Mesendoderm (in vitro differentiated cells): Measurements from ENCODE around the gene SYT7.

Source experiments
- DNase-seq: peaks from one replicate; pipeline ENCODE4 v3.0.0; 2013
- H2AK5ac ChIP-seq: 2 replicates; pipeline ENCODE4 v1.6.1; 2013; ENCODE audit warnings: low read length, inconsistent platforms
- H2BK120ac ChIP-seq: 2 replicates; pipeline ENCODE4 v1.6.1; 2013; ENCODE audit warnings: low read depth, mild to moderate bottlenecking, low read length, moderate library complexity, mixed read lengths
- H2BK15ac ChIP-seq: replicated peaks from 2 replicates; pipeline ENCODE4 v1.6.1; 2013; ENCODE audit warnings: low read depth, mild to moderate bottlenecking, moderate library complexity
- H2BK5ac ChIP-seq: 2 replicates; pipeline ENCODE4 v1.6.1; 2013; ENCODE audit warnings: low read length, inconsistent platforms
- H3K18ac ChIP-seq: 2 replicates; pipeline ENCODE4 v1.6.1; 2013; ENCODE audit warnings: mild to moderate bottlenecking, low read length, mixed read lengths
- H3K23ac ChIP-seq: one replicate; pipeline ENCODE4 v1.6.1; 2013; ENCODE audit warnings: low read length
- H3K27ac ChIP-seq: 2 replicates; pipeline ENCODE4 v1.5.1; 2013; ENCODE audit warnings: low read depth, mild to moderate bottlenecking, inconsistent platforms, low read length, moderate library complexity
- H3K27me3 ChIP-seq: 2 replicates; pipeline ENCODE4 v1.6.1; 2013; ENCODE audit warnings: low read length, control low read depth, mild to moderate bottlenecking, inconsistent platforms; ENCODE audit not compliant: insufficient read depth, poor library complexity
- H3K36me3 ChIP-seq: 2 replicates; pipeline ENCODE4 v1.6.1; 2013; ENCODE audit warnings: low read length, inconsistent platforms; ENCODE audit not compliant: control insufficient read depth, insufficient read depth
- H3K4ac ChIP-seq: one replicate; pipeline ENCODE4 v1.6.1; 2013; ENCODE audit warnings: low read depth, mild to moderate bottlenecking, low read length, moderate library complexity
- H3K4me1 ChIP-seq: 2 replicates; pipeline ENCODE4 v1.6.1; 2013; ENCODE audit warnings: low read depth, low read length, inconsistent platforms; ENCODE audit not compliant: control insufficient read depth
- H3K4me2 ChIP-seq: 2 replicates; pipeline ENCODE4 v1.6.1; 2013; ENCODE audit warnings: low read length
- H3K4me3 ChIP-seq: 2 replicates; pipeline ENCODE4 v1.5.1; 2013; ENCODE audit warnings: mild to moderate bottlenecking, low read length
- H3K56ac ChIP-seq: one replicate; pipeline ENCODE4 v1.6.1; 2013; ENCODE audit warnings: low read length
- H3K79me1 ChIP-seq: 2 replicates; pipeline ENCODE4 v1.6.1; 2013; ENCODE audit warnings: low read length, inconsistent platforms
- H3K79me2 ChIP-seq: 2 replicates; pipeline ENCODE4 v1.6.1; 2013; ENCODE audit warnings: mild to moderate bottlenecking, low read length; ENCODE audit not compliant: control insufficient read depth, insufficient read depth
- H3K9ac ChIP-seq: 2 replicates; pipeline ENCODE4 v1.6.1; 2013; ENCODE audit warnings: low read length, inconsistent platforms
- H4K5ac ChIP-seq: one replicate; pipeline ENCODE4 v1.6.1; 2013; ENCODE audit warnings: low read length
- H4K8ac ChIP-seq: one replicate; pipeline ENCODE4 v1.6.1; 2013; ENCODE audit warnings: low read depth, mild to moderate bottlenecking, control low read depth, low read length, moderate library complexity
- WGBS: extraction: QIAGEN DNeasy Blood & Tissue Kit; methylation state at CpG from one replicate; pipeline ENCODE4 v1.1.7; 2013; ENCODE audit warnings: low lambda C conversion rate, missing lambda C conversion rate; ENCODE audit not compliant: insufficient coverage; ENCODE audit errors: extremely low coverage; 5-methylcytosine and 5-hydroxymethylcytosine counted together

SYT7 gene

DNA sequence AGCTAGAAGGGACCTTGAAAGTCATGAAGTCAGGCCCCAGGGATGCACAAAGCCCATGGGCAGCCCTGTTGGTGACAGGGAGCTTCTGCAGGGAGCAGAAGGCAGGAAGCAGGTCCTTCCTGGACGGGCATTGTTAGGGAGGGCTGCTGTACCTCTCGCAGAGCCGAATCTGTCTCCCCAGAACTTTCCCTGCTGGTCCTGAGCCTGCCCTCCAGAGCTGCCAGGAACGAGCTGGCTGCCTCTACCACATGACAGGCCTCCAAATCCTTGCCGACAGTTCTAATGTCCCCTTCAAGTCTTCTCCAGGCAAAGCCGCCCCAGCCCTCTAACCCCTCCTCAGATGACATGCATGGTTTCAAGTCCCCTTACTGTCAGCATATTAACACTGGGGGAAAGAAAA is 20.1 kb downstream of the SYT7 start:
- no peak overlapping the region for H3K23ac ChIP-seq
- no peak overlapping the region for H3K18ac ChIP-seq
- no peaks in the 10 kb centered on the region for H3K79me1 ChIP-seq
- H3K4me2 ChIP-seq = no peak overlapping the region
- H2AK5ac ChIP-seq = no peak overlapping the region
- H2BK120ac ChIP-seq = no peak overlapping the region
- H2BK5ac ChIP-seq = no peak overlapping the region
- H4K5ac ChIP-seq = no peak overlapping the region
- no peak overlapping the region for H2BK15ac ChIP-seq
- H3K4me1 ChIP-seq = no peaks in the 10 kb centered on the region
- H3K4me3 ChIP-seq = no peak overlapping the region
- no CpG with 5 or more reads among the region's 6 CpGs for WGBS
- no peak overlapping the region for H4K8ac ChIP-seq
- DNase-seq = no peak
- H3K79me2 ChIP-seq = no peaks in the 10 kb centered on the region
- H3K4ac ChIP-seq = no peak overlapping the region
- no peak overlapping the region for H3K56ac ChIP-seq
- no peak overlapping the region for H3K27ac ChIP-seq
- no peak overlapping the region for H3K9ac ChIP-seq
- no peaks in the 10 kb centered on the region for H3K36me3 ChIP-seq
- no peaks in the 10 kb centered on the region for H3K27me3 ChIP-seq

DNA sequence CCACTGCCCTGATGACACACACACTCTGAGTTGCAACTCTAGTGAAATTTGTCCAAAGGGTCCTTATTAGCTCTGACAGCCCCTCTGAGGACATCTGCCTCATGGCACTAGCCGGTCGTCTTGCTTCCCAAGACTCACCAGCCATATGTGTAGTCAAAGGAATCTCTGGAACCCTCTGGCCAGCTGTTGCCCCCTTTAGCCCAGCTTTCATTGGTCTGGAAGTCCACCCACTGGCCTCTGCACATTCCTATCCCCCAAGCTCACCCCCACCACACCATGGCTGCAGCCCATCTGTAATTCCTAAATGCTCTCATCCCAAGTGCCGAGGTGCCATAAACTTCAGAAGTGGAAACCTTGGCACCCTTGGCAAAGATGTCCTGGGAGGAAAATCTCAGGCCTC is 24.3 kb downstream of the SYT7 start:
- Histone ChIP-seq H3K36me3 (no peaks in the 10 kb centered on the region), H3K4me1 (no peaks in the 10 kb centered on the region), H3K23ac (no peak overlapping the region), H3K4ac (no peak overlapping the region), H4K8ac (no peak overlapping the region), H3K18ac (no peak overlapping the region), H2BK120ac (no peak overlapping the region), H3K9ac (no peak overlapping the region), H3K4me3 (no peak overlapping the region), H2AK5ac (no peak overlapping the region), H3K27me3 (no peaks in the 10 kb centered on the region), H4K5ac (no peak overlapping the region), H3K27ac (no peak overlapping the region), H3K79me1 (no peaks in the 10 kb centered on the region), H3K4me2 (no peak overlapping the region), H3K79me2 (no peaks in the 10 kb centered on the region), H2BK5ac (no peak overlapping the region), H2BK15ac (no peak overlapping the region), H3K56ac (no peak overlapping the region)
- no CpG with 5 or more reads among the region's 3 CpGs for WGBS
- no peak for DNase-seq

DNA sequence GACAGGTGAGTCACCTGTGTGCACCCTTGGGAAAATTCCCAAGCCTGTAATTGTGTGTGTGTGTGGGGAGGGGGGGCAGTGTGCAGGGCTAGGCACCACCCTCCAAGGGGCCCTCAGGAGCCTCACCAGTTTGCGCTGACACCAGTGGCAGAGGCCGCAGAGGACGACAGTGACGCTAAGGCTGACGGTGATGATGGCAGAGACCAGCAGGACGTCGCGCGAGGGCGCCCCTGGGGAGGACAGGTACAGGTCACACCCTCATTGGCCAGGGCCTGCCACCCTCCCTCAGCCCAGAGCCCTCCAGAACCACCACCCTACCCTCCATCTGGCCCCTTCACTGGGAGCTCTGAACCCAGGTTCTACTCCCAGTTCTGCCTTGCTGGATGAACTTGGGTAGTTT is 24.9 kb downstream of the SYT7 start:
- no peak overlapping the region for H4K8ac ChIP-seq
- H2BK15ac ChIP-seq = no peak overlapping the region
- H3K4ac ChIP-seq = no peak overlapping the region
- H3K23ac ChIP-seq = no peak overlapping the region
- no peaks in the 10 kb centered on the region for H3K27me3 ChIP-seq
- H2BK5ac ChIP-seq = no peak overlapping the region
- no peaks in the 10 kb centered on the region for H3K4me1 ChIP-seq
- no peak overlapping the region for H3K18ac ChIP-seq
- no peak for DNase-seq
- H2BK120ac ChIP-seq = no peak overlapping the region
- no peak overlapping the region for H3K27ac ChIP-seq
- no CpG with 5 or more reads among the region's 10 CpGs for WGBS
- no peak overlapping the region for H2AK5ac ChIP-seq
- no peak overlapping the region for H3K56ac ChIP-seq
- no peaks in the 10 kb centered on the region for H3K36me3 ChIP-seq
- no peak overlapping the region for H4K5ac ChIP-seq
- no peak overlapping the region for H3K4me3 ChIP-seq
- H3K9ac ChIP-seq = no peak overlapping the region
- no peaks in the 10 kb centered on the region for H3K79me2 ChIP-seq
- no peaks in the 10 kb centered on the region for H3K79me1 ChIP-seq
- no peak overlapping the region for H3K4me2 ChIP-seq

DNA sequence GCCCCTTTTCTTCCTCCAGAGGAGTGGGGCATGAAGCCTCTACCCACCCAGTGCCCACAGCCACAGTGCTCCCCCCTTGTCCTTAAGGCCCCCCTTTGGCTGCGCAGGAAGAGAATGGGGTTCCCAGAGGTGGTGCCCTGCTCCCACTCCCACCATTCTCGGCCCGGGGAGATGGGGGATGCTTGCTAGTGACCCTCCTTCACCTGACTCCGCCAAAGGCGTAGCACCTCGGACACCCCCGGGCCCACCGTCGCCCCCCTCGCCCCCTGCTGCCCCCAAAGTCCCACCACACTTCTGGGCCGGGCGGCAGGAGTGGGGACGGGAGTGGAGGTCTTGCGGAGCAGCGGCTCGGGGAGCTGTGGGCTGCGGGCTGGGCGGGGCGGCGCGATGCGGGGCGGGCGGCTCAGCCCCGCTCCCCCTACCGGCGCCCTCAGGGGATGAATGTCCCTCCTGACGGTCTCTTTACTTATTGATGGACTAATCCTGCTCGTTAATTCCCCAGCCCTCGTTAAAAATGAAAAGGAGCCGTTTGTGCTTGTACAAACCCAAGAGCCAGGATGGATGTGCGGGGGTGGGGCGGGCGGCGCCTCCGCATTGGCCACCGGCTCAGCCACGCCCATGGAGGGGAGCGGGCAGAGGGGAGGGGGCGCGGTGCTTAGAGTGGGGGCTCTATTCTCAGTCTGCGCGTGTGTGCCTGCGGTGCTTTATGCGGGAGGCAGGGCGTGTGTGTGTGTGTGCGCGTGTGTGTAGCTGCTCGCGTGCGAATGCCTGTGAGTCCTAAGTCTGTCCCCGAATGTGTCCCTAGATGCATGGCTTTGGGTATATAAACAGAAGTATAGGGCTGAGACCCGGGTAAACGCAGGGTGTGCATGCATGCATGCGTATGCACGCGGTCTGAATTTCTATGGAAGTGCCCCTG is 25.6 kb downstream of the SYT7 start:
- no peaks in the 10 kb centered on the region for H3K79me1 ChIP-seq
- no peak overlapping the region for H2BK15ac ChIP-seq
- H4K8ac ChIP-seq = no peak overlapping the region
- H3K27ac ChIP-seq = no peak overlapping the region
- H2BK120ac ChIP-seq = no peak overlapping the region
- DNase-seq = no peak
- H3K36me3 ChIP-seq = no peaks in the 10 kb centered on the region
- no peak overlapping the region for H4K5ac ChIP-seq
- no peak overlapping the region for H2BK5ac ChIP-seq
- no peak overlapping the region for H3K23ac ChIP-seq
- H3K4ac ChIP-seq = no peak overlapping the region
- no peak overlapping the region for H2AK5ac ChIP-seq
- no CpG with 5 or more reads among the region's 57 CpGs for WGBS
- H3K56ac ChIP-seq = no peak overlapping the region
- H3K4me2 ChIP-seq = peak overlapping the region; percentile 3
- no peaks in the 10 kb centered on the region for H3K79me2 ChIP-seq
- no peak overlapping the region for H3K9ac ChIP-seq
- H3K4me1 ChIP-seq = no peaks in the 10 kb centered on the region
- no peak overlapping the region for H3K4me3 ChIP-seq
- H3K27me3 ChIP-seq = no peaks in the 10 kb centered on the region
- H3K18ac ChIP-seq = no peak overlapping the region

DNA sequence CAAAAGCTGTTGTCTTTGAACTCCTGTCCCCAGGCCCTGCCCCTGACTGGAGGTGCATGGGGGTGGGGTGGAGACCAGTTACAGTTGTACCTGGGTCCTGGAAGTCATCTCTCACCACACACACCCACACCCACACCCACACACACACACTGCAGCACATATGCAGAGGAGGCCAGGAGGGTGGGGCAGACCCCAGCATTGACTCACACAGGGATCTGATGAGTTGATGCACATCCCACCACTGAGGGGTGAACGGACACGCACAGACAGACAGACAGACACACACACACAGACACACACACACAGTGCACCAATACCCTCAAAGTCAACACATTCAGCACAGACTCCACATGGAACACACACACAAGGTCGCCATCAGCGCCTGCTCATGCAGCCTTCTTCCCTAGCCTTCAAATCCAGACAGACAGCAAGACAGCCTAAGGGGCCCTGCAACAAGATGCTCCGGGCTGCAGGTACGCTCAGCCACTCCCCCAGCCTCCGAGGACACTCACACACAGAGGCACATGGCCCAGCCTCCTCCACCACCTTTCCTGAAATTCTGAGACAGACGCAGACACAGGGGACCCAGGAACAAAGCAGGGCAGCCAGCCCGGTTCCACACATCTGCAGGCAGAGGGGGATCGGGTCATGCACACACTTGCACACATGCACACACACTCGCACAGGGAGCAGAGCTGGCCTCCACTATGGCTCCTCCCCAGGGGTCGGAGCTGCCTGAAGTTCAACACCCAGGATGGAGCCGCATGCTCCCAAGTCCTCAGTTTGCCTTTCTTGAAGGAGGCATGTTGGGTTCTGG is 26.5 kb downstream of the SYT7 start:
- no peak overlapping the region for H2BK120ac ChIP-seq
- no peak overlapping the region for H3K4ac ChIP-seq
- H3K56ac ChIP-seq = no peak overlapping the region
- no peak overlapping the region for H4K8ac ChIP-seq
- H3K23ac ChIP-seq = no peak overlapping the region
- H4K5ac ChIP-seq = no peak overlapping the region
- no peak overlapping the region for H3K4me2 ChIP-seq
- no peaks in the 10 kb centered on the region for H3K36me3 ChIP-seq
- no peaks in the 10 kb centered on the region for H3K4me1 ChIP-seq
- H3K79me1 ChIP-seq = no peaks in the 10 kb centered on the region
- H3K79me2 ChIP-seq = no peaks in the 10 kb centered on the region
- no peak overlapping the region for H2BK15ac ChIP-seq
- H3K18ac ChIP-seq = no peak overlapping the region
- no peaks in the 10 kb centered on the region for H3K27me3 ChIP-seq
- H3K9ac ChIP-seq = no peak overlapping the region
- no peak overlapping the region for H2AK5ac ChIP-seq
- no CpG with 5 or more reads among the region's 13 CpGs for WGBS
- no peak for DNase-seq
- no peak overlapping the region for H3K4me3 ChIP-seq
- H3K27ac ChIP-seq = no peak overlapping the region
- H2BK5ac ChIP-seq = no peak overlapping the region
